ENCODE results near the gene LRRC74B.
"Not testable (repeated sequence)": the region's sequence is repeated elsewhere in the genome, so short reads cannot be mapped to it uniquely, and the experiment has no call there.

The LRRC74B gene

DNA sequence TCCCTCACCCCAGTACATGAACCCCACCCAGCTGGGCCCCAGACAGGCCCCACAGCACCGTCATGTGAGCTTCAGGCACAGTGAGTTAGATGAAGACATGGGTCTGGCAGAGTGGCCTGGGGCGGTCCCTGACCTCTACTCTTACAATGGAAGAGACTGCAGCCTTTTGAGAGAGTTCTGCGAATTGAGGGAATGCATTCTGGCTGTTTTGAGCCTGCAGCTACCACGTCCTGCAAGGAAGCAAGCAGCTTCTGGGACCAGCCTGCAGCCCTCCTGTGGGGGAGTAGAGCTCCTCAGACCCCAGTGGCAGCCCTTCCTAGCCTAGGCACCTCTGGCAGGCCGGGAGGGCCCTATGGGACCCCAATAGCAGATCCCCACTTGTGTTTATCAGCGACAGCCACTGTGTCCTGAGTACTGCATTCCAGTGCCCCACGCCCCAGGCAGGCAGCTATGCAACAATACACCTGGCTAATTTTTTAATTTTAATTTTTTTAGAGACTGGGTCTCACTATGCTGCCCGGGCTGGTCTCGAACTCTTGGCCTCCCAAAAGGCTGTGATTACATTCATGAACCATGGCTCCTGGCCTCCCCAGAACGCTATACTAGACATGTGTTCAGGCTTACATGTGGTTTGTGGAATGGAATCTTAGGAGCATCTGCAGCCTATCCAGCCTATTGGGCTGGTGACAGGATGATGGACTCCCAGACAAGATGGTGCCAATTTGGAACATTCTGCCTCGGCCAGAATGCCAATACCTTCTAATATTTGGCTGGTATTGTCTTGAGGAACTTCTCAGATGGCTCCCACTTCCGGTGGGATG lies 12.7 kb upstream of the LRRC74B start:
- DNase-seq, result no peak

DNA sequence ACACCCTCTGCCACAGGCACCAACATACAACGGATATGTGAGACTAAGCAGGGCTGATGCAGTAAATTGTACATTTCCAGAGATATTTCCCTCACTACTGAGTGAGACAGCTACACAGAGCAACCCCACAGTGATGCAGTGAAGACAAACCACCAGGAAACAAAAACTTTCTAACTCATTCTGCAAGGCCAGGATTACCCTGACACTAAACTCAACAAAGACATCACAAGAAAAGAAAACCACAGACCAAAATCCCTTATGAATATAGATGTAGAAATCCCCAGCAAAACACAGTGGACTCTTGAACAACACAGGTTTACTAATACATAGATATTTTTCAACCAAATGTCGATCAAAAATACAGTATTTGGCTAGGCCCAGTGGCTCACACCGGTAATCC lies 11.9 kb upstream of the LRRC74B start:
- no peak for DNase-seq

GRCh38 chr22:21034989-21035388 lies 10.8 kb upstream of the LRRC74B start:
- no peak for DNase-seq

DNA sequence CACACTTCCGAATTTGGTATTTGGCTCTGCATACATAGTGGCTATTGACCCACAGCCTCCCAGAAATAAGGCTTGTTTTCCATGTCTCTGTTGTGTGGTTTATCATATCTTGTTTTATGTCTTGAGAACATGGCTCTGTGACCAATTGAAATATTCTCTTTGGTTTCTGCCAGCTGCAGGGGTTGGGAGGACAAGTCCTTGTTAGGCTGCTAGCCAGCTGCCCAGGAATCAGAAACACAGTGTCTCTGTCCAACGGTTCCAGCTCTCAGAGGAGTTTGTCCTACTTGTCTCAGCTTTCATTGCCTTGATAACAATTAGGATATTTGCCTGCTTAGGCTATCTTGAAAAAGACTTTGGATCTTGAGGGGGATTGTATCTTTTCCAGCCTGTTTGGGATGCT lies 7.3 kb upstream of the LRRC74B start:
- no peak for DNase-seq

- DNase-seq, result not testable (repeated sequence)
Measured at GRCh38 chr22:21039158-21039557, 6.6 kb upstream of the LRRC74B start.

DNA sequence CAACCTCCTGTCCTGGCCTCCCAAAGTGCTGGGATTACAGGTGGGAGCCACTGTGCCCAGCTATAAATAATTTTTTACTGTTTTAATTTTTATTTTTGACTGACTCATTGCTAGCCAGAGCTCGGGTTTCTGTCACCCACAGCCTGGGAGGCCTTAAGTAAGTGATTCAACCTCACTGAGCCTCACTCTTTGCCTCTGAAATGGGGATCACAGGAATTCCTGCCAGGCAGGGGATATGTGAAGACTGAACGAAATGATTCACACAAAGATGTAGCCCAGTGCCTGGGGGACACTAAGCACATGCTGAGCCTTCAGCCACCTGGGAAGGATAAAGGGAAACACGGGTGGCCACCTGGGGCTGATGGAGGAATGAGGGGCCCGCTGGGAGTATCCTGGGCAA lies 3.8 kb upstream of the LRRC74B start:
- no peak for DNase-seq

GRCh38 chr22:21042978-21043859 lies 2.5 kb upstream of the LRRC74B start:
- no peak for DNase-seq

- no peak for DNase-seq
Measured at GRCh38 chr22:21043860-21044535, 1.7 kb upstream of the LRRC74B start.

DNA sequence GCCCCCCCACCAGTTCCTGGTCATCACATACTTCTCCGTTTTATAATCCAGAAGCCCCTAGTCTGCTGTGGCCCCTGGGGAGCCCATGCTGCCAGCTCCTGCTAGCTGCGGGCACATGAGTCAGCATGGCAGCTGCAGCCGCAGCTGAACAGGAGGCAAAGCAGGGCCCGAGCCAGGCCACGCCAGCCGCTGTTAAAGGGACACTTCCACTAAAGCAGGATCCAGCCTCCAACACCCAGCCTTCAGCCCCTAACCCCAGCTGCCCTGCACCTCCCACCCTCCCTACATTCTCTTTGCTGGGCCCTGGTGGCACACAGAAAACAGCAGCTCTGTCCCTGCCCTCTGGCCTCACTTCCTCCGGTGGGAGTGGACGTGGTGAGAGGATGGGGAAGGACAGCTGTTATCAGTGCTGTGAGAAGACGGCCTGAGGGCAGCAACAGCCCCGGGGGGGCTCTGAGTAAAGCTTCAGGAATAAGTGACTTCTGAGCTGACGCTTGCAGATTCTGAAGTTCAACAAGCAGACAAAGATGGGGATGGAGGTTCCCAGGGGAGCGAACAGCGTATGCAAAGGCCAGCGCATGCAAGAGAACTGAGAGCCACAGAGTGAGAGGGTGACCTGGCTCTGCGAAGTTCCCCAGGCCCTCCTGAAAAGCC lies 688 bp upstream of the LRRC74B start:
- peak; percentile 1 for DNase-seq

DNA sequence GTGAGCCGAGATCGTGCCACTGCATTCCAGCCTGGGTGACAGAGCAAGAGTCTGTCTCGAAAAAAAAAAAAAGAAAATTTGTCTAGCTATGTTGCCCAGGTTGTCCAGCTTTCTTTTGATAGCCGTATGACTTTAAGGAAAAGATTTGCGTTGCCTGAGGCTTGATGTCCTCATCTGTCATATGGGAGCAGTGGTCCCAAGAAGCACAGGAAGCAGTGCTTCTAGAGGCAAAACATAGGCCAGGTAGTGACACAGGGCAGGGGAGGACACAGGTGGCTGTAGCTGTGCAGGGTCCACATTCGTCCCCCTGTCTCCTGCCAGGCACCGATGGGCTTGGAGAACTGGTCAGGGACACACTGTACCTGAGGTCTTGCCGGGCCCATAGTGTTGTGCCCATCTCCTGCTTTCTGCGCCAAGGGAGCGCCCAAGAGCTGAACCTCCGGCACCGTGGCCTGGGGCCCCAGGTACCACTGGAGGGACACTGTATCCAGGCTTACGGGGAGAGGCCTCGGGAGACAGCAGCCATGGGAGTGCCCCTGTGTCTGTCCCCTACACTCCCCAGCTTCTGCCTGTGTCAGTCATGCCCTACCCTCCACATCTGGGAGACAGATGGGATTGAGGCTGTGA lies 1.4 kb downstream of the LRRC74B start:
- no peak for DNase-seq

DNA sequence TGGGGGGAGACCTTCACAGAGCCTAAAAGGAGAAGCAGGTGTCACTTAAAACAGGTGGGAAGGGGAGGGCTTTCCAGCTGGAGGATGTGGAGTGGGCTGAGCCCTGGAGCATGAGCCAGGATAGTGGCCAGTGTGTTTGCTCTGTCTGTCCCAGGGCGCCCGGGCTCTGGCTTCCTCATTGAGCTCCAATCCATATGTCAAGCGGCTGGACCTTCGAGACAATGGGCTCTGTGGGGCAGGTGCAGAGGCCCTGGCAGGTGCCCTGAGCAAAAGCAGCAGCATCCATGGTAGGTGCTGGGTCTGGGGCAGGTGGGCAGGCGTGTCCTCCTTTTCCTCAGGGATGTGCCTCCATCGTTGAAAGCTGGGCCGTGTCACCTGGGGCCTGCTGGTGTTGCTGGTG lies 2.0 kb downstream of the LRRC74B start:
- no peak for DNase-seq

DNA sequence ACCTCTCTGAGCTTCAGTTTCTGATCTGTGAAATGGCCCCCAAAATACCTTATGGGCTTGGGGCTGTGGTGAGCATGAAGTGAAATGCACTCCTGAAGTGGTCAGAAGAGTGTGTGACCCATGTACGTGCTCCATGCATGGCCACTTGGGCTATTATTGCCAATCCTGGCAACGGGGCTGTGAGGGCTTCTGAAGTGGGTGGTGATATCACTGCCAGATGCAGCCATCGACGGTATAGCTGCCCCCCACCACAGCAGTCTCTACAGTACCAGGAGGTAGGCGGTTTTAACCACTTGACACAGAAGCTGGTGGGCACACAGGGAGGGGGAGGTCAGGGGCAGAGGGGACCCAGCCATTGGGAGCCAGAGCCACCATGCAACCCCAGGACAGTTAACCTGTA lies 2.7 kb downstream of the LRRC74B start:
- DNase-seq, result not testable (repeated sequence)

- DNase-seq, result not testable (repeated sequence)
Measured at GRCh38 chr22:21048965-21049364, 3.2 kb downstream of the LRRC74B start.

- no peak for DNase-seq
Measured at GRCh38 chr22:21051145-21051830, 5.5 kb downstream of the LRRC74B start.

- no peak for DNase-seq
Measured at GRCh38 chr22:21051831-21052400, 6.2 kb downstream of the LRRC74B start.

DNA sequence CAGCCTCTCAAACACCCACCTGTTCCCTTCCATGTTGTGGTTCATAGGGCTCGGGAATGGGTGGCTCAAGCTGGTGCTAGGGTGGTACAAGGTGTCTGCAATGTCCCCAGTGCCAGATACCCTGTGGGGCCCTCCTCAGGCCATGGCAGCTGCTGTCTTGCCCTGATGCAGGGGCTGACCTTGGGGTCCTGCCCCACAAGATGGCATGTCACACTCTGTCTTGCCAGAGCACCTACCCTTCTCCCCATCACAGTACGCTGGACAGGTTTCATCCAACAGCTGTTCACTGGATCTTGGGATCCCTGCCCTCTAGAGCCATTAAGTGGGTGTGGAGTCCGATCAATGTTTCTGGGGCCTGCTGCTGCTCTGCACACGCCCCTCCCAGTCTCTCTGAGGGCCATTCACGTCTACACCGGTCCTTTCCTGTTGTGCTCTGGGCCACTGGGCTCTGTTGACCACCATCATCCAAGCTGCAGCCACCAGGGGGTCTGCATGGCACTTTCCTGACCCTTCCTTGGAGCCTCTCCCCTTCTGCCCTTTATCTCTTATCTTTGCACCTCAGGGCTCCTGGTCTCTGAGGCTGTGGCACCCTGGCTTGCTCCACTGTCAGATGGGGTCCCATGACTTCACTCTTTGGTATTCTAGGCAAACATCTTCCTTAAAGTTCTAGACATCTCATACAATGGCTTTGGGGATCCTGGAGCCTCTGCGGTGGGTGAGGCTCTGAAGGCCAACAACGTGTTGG lies 7.1 kb downstream of the LRRC74B start:
- DNase-seq, result no peak

DNA sequence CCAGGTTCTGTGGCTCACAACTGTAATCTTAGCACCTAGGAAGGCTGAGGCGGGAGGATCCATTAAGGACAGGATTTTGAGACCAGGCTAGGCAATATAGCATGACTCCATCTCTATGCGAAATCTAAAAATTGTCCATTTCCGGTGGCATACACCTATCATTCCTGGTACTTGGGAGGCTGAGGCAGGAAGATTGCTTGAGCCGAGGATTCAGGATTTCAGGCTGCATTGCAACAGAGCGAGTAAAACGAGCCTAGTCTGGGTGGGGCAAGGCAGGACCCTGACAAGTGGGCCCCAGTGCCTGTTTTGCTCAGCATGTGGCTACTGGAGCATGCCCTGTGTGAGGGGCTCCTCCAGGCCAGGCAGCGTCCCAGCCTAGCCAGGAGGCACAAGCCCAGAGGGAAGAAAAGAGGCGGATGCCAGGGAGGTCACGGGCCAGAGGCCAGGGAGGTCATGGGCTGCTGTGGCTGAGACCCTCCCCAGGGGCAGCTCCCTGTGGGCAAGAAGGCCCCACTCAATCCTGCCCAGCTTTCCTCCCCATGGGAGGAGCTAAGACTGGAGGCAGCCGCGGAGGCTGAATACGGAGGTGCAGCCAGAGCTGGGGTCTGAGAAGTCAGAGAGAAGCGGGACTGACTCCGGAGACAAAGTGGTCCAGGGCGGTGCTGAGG lies 8.4 kb downstream of the LRRC74B start:
- no peak for DNase-seq

GRCh38 chr22:21054714-21055563 lies 9.2 kb downstream of the LRRC74B start:
- no peak for DNase-seq

GRCh38 chr22:21055564-21055834 lies 9.8 kb downstream of the LRRC74B start:
- no peak for DNase-seq
